HG03558 (cell line): Measurements from ENCODE around the gene CLMN.
"Not testable (repeated sequence)": the region's sequence is repeated elsewhere in the genome, so short reads cannot be mapped to it uniquely, and the experiment has no call there.

Source experiments
- ATAC-seq: cut with Tn5 transposase; IDR thresholded peaks from one replicate; pipeline ENCODE4 v1.9.1; 2021; ENCODE audit warnings: moderate number of reproducible peaks; ENCODE audit not compliant: unreplicated experiment; ENCODE audit errors: extremely low read depth

Gene CLMN

DNA sequence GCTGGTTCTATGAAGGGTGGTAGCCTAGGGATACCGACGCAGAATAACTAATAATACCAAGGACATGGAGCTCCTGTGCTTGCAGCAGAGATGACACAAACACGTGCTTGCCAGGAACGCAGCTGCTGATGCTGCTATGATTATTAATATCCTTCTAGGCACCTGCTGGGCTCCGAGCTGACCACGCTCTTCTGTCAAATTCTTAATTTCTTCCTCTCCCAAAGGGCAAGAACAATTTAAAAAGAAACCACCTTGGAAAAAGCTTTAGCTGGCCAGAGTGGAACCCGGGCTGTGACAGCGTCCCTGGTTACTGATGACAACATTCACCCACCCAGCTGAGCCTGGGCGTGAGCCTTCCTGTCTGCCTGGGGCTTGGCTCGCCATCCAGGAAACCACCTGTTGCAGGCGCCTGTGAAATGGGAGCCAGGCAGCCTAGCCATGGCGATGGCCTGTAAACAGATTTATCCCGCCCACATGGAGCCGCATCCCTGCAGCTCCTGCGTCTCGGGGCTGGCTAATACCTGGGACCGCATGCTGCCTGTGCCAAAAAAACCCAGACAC is 28.8 kb downstream of the CLMN start:
- no peak for ATAC-seq

DNA sequence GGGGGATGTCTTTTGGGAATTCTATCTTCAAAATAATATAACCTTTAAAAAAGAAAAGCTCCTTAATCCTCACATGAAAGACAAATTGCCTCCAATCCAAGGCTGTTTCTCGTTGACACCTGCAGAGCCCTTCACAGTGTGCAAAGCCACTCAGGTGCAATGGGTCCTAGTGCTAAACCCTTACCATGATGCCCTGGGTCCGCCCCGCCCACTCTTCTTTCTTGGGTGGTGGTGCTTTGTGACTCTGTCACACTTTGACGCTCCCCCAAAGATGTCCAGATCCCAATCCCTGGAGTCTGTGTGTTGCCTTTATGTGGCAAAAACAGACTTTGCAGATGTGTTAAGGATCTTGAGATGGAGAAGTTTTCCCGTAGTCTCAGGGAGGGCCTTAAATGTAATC is 29.7 kb downstream of the CLMN start:
- ATAC-seq = no peak

DNA sequence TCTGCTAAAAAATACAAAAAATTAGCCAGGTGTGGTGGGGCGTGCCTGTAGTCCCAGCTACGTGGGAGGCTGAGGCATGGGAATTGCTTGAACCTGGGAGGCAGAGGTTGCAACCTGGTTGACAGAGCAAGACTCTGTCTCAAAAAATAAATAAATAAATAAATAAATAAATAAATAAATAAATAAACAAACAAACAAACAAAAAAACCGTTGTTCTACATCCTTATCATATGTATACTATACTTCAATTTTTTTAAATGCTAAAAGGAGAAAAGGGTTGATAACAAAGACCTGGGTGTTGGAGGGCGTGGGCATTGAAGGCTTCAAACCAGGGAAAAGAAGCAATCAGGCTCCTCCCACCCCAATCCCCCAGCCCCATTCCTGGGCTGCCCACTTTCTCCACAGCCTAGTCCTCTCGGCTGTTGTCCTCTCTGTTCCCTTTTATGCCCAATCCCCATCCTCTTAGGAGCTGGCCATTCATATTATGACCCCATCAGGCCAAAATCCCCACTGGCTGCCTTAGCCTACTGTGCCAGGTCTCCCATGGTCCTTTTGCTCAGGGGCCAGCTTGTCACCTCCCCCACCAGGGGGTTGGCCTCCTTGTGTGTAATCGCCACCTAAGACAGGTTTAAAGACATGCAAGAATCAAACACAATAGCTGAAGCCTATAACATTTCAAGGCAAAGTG is 30.2 kb downstream of the CLMN start:
- ATAC-seq = no peak

DNA sequence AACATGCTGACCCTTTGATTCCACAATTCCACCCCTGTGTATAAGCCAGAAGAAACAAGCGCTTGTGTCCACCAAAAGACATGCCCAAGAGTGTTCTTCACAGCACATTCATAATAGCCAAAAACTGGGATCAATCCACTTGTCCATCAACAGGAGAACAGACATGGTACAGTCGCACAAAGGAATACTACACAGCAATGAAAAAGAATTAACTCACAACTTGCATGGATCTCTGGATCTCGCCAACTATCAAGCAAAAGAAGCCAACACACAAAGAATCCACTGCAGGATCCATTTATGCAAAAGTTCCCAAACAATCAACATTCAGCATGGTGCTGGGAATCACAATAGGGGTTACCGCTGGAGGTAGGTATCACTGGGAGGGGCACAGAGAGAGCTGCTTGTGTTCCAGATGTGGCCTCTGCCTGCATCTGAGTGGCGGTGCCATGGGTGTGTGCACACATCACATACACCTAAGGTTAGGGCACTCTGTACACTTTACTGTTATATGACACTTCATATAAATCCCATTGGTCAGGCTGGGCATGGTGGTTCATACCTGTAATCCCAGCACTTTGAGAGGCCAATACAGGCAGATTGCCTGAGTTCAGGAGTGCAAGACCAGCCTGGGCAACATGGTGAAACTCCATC is 30.9 kb downstream of the CLMN start:
- no peak for ATAC-seq

DNA sequence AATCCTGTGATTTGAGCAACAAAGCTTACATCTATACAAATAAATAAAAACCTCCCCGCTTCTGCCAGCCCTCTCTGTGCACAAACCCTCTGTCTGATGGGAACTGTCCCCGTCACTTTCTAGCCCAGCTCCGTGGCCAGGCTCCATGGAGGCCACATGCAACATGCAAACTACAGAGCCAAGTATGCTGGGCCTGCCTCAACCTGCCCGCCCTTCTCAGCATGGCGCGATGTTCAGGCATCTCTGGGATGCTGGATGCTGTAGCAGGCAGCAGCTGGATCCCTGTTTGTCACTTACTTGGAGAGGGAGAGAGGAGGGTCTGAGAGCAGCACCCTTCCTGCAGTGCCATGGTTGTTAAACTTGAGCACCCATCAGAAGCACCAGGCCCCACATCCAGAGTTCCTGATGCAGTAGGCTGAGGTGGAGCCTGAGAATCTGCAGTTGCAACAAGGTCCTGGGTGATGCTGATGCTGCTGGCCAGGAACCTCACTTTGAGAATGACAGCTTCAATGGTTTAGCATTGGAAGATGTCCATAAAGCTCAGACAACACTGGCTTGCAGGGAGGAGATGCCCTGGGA is 32.4 kb downstream of the CLMN start:
- no peak for ATAC-seq

DNA sequence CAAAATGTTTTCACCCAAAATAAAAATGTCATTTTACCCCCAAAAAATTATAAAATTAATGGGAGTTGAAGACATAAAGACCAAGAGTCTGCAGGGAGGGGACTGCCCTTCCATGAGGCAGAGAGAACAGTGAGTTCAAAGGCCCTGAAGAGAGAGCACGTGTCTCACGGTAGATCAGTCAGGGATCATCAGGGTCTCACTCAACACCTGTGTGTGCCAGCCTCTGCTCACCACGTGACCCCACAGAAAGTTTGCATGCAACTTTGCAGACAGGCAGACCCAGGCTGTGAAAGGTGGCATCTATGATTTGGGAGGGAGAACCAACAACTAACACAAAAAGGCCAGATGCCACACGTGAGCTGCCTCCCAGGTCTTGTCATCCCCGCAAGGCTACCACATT is 33.1 kb downstream of the CLMN start:
- ATAC-seq = no peak

DNA sequence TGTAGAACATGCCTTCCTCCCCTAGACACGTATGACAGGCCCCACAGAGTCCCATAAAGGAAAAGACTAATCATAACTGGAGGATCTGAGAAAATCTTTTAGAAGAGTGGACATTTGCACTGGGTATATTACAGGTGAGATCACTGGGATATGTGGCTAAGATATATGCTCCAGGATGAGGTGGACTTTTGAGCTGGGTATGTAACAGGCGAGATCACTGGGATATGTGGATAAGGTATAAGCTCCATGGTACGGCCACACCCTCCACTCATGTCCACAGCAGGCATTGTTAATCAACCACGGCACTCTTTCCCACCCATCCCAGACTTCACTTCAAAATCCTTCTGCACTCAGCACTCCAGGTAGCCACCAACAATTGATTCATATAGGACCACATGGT is 34.1 kb downstream of the CLMN start:
- no peak for ATAC-seq

DNA sequence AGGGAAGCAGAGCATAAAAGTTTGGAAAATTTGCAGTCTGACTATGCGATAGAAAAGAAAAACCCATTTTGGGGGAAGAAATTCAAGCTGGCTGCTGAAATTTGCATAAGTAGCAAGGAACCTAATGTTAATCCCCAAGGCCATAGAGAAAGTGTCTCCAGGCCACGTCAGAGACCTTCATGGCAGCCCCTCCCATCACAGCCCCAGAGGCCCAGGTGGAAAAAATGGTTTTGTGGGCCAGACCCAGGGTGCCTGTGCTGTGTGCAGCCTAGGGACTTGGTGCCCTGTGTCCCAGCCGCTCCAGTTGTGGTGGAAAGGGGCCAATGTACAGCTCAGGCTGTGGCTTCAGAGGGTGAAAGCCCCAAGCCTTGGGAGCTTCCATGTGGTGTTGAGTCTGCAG is 35.9 kb downstream of the CLMN start:
- not testable (repeated sequence) for ATAC-seq

DNA sequence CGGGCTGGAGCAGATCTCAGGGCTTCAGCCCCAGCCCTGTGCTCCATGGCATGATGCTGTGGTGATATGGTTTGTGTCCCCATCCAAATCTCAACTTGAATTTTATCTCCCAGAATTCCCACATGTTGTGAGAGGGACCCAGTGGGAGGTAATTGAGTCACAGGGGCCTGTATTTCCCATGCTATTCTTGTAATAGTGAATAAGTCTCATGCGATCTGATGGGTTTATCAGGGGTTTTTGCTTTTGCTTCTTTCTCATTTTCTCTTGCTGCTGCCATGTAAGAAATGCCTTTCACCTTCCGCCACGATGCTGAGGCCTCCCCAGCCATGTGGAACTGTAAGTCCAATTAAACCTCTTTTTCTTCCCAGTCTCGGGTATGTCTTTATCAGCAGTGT is 36.7 kb downstream of the CLMN start:
- not testable (repeated sequence) for ATAC-seq

DNA sequence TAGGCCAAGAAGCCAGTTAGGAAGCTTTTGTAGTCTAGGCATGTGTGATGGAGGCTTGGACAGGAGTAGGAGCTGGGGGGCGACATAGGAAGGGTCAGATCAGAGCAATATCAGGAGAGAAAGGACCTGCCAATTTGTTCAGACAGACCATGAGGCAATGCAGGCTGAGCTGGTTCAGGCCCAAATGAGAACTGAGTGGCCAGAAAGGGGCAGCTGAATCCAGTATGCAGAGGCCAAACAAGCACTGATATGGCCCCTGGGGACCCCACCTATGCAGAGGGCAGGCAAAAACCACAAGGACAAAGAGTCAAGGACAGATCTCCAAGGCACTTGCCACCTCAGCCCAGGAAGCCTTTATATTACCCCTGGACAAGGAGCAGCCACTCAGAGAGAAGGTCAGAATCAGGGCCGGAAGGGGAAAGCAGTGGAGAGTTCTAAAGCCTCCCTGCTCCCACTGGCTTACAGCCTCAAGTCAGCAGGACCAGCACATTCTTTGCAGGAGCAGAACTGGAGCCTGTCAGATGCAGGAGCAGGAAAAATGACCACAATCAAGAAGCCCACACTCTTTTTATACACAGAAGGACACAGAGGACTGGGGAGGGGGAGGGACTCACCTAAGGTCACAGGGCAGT is 37.2 kb downstream of the CLMN start:
- no peak for ATAC-seq

DNA sequence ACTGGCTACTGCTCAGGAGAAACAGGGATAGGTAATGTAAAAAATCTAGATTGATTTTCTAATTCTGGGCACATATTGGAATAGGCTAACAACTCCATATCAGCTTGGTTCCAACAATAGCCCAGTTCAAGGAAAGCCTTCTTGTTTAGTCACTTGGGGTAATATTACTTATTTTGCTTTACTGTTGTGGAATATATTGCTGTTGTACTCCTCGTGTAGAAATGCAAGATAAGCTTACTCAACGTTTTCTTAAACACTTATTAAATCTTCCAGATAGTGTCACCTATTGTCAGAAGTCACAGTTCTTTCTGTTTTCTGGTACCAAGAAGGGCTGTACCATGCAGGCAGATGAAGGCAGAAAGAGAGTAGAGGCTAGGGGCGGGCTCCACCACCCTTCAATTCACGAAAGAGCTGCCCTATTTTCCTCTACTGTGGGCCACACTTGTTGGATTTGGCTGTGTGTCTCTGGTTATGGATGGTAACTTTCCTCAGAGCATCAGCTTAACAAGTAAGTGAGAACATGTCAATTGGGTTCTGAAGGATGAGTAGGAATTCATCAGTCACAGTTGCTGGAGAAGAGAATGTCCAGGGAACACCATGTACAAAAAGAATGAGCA is 38.0 kb downstream of the CLMN start:
- ATAC-seq = no peak

DNA sequence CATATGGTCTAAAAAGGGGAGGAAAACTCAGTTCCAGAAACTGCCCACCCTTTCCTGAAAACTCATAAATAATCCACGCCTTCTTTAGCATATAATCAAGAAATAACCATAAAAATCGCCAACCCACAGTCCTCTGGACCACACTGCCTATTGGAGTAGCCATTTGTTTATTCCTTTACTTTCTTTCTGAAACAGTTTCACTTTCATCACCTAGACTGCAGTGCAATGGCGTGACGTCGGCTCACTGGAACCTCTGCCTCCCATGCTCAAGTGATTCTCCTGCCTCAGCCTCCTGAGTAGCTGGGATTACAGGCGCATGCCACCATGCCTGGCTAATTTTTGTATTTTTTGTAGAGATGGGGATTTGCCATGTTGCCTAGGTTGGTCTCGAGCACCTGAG is 44.2 kb downstream of the CLMN start:
- ATAC-seq = no peak

DNA sequence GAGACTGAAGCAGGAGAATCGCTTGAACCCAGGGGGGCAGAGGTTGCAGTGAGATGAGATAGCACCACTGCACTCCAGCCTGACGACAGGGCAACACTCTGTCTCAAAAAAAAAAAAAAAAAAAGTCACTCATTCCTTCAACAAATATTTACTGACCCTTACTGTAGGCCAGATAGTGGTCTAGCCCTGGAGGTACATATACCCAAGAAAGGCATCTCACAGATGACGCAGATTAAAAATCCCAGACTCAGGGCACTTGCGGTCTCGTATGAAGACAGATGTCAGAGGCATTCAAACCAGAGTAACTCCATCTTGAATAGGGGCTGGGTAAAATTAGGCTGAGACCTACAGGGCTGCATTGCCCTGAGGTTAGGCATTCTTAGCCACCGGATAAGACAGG is 44.8 kb downstream of the CLMN start:
- ATAC-seq = no peak

DNA sequence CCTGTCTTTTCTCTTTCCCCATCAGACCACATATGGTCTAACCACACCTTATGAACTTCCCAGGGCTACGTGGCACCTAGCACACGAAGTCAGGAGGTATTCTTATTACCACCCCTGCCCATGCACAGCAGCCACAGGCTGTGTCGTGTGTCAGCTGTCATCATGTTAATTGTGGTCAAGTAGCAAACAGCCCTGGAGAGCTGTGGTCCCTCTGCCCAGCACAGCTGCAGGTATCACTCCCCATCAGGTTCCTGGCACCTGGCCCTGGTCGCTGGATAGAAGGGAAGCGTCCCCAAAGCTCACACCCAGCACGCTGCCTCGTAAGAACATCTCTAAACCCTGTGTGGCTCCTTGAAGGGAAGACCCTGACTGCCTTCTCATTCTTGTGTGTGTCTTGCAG is 45.4 kb downstream of the CLMN start:
- no peak for ATAC-seq

DNA sequence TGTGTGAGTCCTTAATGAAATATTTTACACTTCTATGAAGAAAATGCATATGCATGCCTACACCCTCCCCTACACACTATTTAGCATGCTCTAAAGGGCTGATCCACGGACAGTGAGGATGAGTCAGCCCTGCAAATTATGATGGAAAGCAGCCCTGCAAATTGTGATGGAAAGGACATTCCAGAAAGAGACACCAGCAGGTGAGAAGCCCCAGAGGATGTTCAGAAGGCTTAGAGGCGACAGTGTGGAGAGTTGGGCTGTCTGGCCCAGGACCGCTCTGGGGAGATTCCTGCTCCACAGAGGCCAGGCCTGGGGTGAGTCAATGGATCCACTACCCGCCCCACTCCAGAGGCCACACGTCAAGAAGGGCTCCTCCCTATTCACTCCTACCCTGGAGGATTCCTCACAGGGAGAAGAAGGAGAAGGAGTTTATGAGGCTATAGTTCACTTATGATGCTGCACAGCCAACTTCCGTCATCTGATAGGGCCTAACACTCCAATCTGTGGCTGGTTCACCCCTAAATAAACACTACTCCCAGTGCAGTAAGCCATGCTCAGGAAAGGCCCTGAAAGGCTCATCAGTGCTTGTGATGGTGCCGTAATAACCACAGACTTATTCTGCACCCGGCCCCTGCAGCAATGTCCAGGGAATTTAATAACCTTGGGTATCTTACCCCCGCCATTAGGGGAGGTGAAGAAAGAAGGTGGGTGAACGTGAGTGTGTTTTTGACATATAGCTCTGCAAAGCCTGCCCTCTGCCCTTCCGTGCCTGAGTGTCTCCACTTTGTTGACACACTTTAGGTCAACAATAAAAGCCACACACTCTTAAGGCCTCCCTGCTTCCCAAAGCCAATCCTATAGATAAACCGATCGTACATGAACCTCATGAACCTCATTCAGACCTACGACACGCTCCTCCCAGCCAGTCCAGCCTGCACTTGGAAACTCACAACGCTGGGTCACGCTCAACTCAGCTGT is 46.4 kb downstream of the CLMN start:
- ATAC-seq = no peak

DNA sequence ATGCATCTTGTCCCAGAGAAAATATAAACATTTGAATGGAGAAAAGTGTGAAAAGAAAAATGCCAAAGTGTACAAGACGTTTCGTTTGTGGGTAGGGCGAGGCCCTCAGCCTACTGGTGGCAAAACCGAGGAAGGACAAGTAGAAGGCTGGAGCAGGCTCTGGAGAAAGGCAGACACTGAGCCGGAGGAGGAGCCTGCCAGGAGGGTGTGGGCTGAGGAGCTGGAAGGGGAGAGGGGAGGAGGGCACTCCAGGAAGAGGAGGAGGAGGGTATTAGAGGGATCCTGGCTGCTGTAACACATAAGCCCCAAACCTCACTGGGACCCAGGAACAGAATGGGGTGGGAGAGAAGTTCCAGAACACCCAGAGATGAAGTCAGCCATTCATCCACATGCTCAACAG is 47.7 kb downstream of the CLMN start:
- ATAC-seq = no peak

DNA sequence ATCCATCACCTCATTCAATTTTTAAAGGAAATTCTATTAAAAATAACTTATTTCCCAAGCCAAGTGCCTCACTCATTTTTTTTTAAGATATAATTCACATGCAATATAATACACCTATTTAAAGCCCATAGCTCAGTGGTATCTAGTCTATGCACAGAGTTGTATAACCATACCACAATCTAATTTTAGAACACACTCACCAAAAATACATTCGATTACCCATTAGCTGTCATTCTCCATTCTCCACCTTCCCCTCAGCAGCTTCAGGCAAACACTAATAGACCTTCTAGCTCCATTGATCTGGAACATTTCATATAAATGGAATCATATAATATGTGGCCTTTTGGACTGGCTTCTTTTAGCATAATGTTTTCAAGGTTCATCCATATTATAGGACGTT is 49.5 kb downstream of the CLMN start:
- ATAC-seq = no peak

DNA sequence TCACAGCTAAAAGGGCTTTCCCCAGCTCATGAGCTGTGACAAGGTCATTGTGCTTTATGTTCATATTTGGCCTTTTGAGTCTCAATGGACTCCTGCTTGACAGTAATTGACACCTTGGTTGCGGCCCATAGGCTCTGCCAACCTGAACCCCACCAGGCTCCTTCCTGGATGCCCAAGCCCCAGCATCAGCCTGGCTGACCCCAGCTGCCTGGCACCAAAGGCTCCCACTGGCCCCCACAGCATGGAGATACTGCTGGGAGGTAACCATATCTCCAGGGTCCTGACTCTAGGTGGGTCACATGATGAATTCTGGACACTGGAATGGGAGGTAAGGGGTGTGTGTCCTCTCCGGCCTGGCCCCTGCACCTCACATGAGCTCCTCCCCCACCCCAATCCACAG is 50.2 kb downstream of the CLMN start:
- ATAC-seq = no peak

DNA sequence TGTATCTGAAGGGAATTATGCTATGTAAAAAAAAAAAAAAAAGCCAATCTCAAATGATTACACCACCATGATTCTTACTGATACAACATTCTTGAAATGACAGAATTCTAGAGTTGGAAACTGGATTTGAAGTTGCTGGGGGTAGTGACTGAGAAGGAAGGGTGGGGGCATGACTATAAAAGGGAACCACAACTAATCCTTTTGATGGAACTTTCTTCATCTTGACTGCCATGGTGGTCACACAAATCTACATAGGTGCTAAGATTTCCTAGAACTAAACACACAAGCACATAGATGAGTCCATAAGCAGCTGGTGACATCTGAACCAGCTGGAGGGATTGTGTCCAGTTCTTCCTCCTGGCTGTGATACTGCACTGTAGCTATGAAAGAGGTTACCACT is 51.4 kb downstream of the CLMN start:
- no peak for ATAC-seq

DNA sequence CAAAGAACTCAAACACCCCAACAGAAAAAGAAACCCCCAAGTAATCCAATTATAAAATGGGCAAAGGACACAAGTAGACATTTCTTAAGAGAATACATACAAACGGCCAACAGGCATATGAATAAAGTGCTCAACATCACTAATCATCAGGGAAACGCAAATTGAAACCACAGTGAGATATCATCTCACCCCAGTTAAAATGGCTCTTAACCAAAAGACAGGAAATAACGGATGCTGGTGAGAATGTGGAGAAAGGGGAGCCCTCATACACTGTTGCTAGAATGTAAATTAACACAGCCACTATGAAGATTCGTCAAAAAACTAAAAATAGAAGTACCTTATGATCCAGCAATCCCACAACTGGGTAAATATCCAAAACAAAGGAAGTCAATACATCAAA is 52.4 kb downstream of the CLMN start:
- no peak for ATAC-seq
